ENCODE measurements around the gene DICER1. TPM values are rescaled to one million over a fixed set of nuclear protein-coding genes. Genes with fewer than 3 reads are reported as not detected.

Gene DICER1
- polyA plus RNA-seq, 3 donors, result 26.5 to 38.4 (median 34.7) TPM

GRCh38 chr14:95174184-95174792 lies 17.0 kb upstream of the DICER1 start:
- Histone ChIP-seq H3K4me2 (replicated peaks; ENCODE audit: extremely low read depth, low read length, poor library complexity, severe bottlenecking) (no peak overlapping the region), H4K20me1 (ENCODE audit: insufficient read depth, low read length) (no peaks in the 10 kb centered on the region), H3K9ac (ENCODE audit: insufficient read depth, low read length, poor library complexity, severe bottlenecking) (no peak overlapping the region), H3K36me3 (replicated peaks in 1 of 2; ENCODE audit: control insufficient read depth in 1 of 2, insufficient read depth in 2 of 2, low read length in 2 of 2) (no peaks in the 10 kb centered on the region), H3K79me2 (ENCODE audit: insufficient read depth, low read length) (no peaks in the 10 kb centered on the region), H2AFZ (ENCODE audit: insufficient read depth, low read depth, low read length, poor library complexity, severe bottlenecking) (peak overlapping the region; percentile 9), H3K9me3 (replicated peaks in 1 of 2; ENCODE audit: control insufficient read depth in 1 of 2, insufficient read depth in 1 of 2, low read length in 2 of 2) (no peaks in the 10 kb centered on the region), H3K4me3 (replicated peaks in 1 of 3; ENCODE audit: low read depth in 2 of 3, low read length in 3 of 3) (no peak overlapping the region), H3K27me3 (ENCODE audit: control insufficient read depth in 2 of 2, insufficient read depth in 2 of 2, low read length in 2 of 2) (no peaks in the 10 kb centered on the region), H3K27ac (ENCODE audit: low read depth in 1 of 2, low read length in 2 of 2) (no peak overlapping the region), H3K4me1 (ENCODE audit: control insufficient read depth in 1 of 2, insufficient read depth in 2 of 2, low read length in 2 of 2) (peaks cover 24 to 25% of the 10 kb centered on the region in 2 donors)
- Mint-ChIP-seq H3K9me3 (peaks cover 0 to 2% (median 0%) of the 10 kb centered on the region in 7 donors), H3K27ac (peak overlapping the region in 3 of 7 donors; percentile 2 to 78 (median 55)), H3K36me3 (peaks cover 2% of the 10 kb centered on the region in 2 donors), H3K27me3 (ENCODE audit: low read depth in 3 of 3) (peaks cover 0 to 2% (median 0%) of the 10 kb centered on the region in 3 donors), H3K4me3 (no peak overlapping the region), H3K4me1 (peaks cover 24% of the 10 kb centered on the region)
- no peak for DNase-seq
- no peak for TF ChIP-seq CTCF (IDR thresholded peaks at IDR 0.05)
- WGBS (ENCODE audit: insufficient coverage), result no CpG with 5 or more reads among the region's 2 CpGs
- intact Hi-C loops (cut with micrococcal nuclease), result no loop called here

GRCh38 chr14:95173518-95173917 lies 16.2 kb upstream of the DICER1 start:
- H3K27ac ChIP-seq (ENCODE audit: low read depth in 1 of 2, low read length in 2 of 2), result peak overlapping the region in 1 of 2 donors; percentile 67
- peak overlapping the region; percentile 9 for H2AFZ ChIP-seq (ENCODE audit: insufficient read depth, low read depth, low read length, poor library complexity, severe bottlenecking)
- H3K79me2 ChIP-seq (ENCODE audit: insufficient read depth, low read length), result no peaks in the 10 kb centered on the region
- peak overlapping the region in 1 of 2 donors; percentile 47 for H3K4me3 Mint-ChIP-seq
- H3K36me3 ChIP-seq (replicated peaks in 1 of 2; ENCODE audit: control insufficient read depth in 1 of 2, insufficient read depth in 2 of 2, low read length in 2 of 2), result no peaks in the 10 kb centered on the region
- no peaks in the 10 kb centered on the region for H3K27me3 ChIP-seq (ENCODE audit: control insufficient read depth in 2 of 2, insufficient read depth in 2 of 2, low read length in 2 of 2)
- DNase-seq, result peak; percentile 20 to 52 (median 37)
- peak overlapping the region; percentile 2 to 83 (median 43) for H3K27ac Mint-ChIP-seq
- H3K4me1 ChIP-seq (ENCODE audit: control insufficient read depth in 1 of 2, insufficient read depth in 2 of 2, low read length in 2 of 2), result peaks cover 24 to 25% of the 10 kb centered on the region in 2 donors
- no peaks in the 10 kb centered on the region for H3K9me3 ChIP-seq (replicated peaks in 1 of 2; ENCODE audit: control insufficient read depth in 1 of 2, insufficient read depth in 1 of 2, low read length in 2 of 2)
- H3K27me3 Mint-ChIP-seq (ENCODE audit: low read depth in 3 of 3), result peaks cover 0 to 2% (median 0%) of the 10 kb centered on the region in 3 donors
- intact Hi-C loops (cut with micrococcal nuclease), result no loop called here
- no peak for TF ChIP-seq CTCF (IDR thresholded peaks at IDR 0.05)
- H3K4me1 Mint-ChIP-seq, result peaks cover 24% of the 10 kb centered on the region
- H3K36me3 Mint-ChIP-seq, result peaks cover 2% of the 10 kb centered on the region in 2 donors
- H3K9me3 Mint-ChIP-seq, result peaks cover 0 to 2% (median 0%) of the 10 kb centered on the region in 7 donors
- H4K20me1 ChIP-seq (ENCODE audit: insufficient read depth, low read length), result no peaks in the 10 kb centered on the region
- no peak overlapping the region for H3K4me3 ChIP-seq (replicated peaks in 1 of 3; ENCODE audit: low read depth in 2 of 3, low read length in 3 of 3)
- H3K9ac ChIP-seq (ENCODE audit: insufficient read depth, low read length, poor library complexity, severe bottlenecking), result no peak overlapping the region
- peak overlapping the region; percentile 9 for H3K4me2 ChIP-seq (replicated peaks; ENCODE audit: extremely low read depth, low read length, poor library complexity, severe bottlenecking)

All from CD14-positive monocyte (primary cell).